GOT3 (cell line): ENCODE data around the gene TARS1.
"Not testable (repeated sequence)": the region's sequence is repeated elsewhere in the genome, so short reads cannot be mapped to it uniquely, and the experiment has no call there.

Experiments used
- DNase-seq: peaks from one replicate; lab custom pipeline; 2025; ENCODE audit warnings: mixed read lengths; lab: John Stamatoyannopoulos, UW

Gene TARS1

GRCh38 chr5:33440482-33441240 lies at the start of gene TARS1:
Gene TARS1, plus strand, starts transcription at chr5:33440965. Its CDS starts 122 bp downstream, at chr5:33441087.
- peak; percentile 97 for DNase-seq

GRCh38 chr5:33398501-33398900 lies 42.3 kb upstream of the TARS1 start:
- DNase-seq: no peak

- DNase-seq: no peak
Measured at GRCh38 chr5:33400675-33401074, 40.1 kb upstream of the TARS1 start.

GRCh38 chr5:33401482-33402390 lies 39.0 kb upstream of the TARS1 start:
- no peak for DNase-seq

GRCh38 chr5:33403187-33403586 lies 37.6 kb upstream of the TARS1 start:
- DNase-seq: no peak

- DNase-seq: no peak
Measured at GRCh38 chr5:33408816-33409215, 31.9 kb upstream of the TARS1 start.

- no peak for DNase-seq
Measured at GRCh38 chr5:33409435-33410170, 31.2 kb upstream of the TARS1 start.

- no peak for DNase-seq
Measured at GRCh38 chr5:33410221-33410620, 30.5 kb upstream of the TARS1 start.

- no peak for DNase-seq
Measured at GRCh38 chr5:33411498-33411897, 29.3 kb upstream of the TARS1 start.

- DNase-seq: no peak
Measured at GRCh38 chr5:33415811-33416354, 24.9 kb upstream of the TARS1 start.

- no peak for DNase-seq
Measured at GRCh38 chr5:33417632-33418031, 23.1 kb upstream of the TARS1 start.

- DNase-seq: no peak
Measured at GRCh38 chr5:33420946-33421345, 19.8 kb upstream of the TARS1 start.

- DNase-seq: no peak
Measured at GRCh38 chr5:33422191-33422590, 18.6 kb upstream of the TARS1 start.

- no peak for DNase-seq
Measured at GRCh38 chr5:33423018-33423630, 17.6 kb upstream of the TARS1 start.

GRCh38 chr5:33425314-33425713 lies 15.5 kb upstream of the TARS1 start:
- no peak for DNase-seq

- DNase-seq: no peak
Measured at GRCh38 chr5:33430983-33431382, 9.8 kb upstream of the TARS1 start.

- no peak for DNase-seq
Measured at GRCh38 chr5:33432656-33433055, 8.1 kb upstream of the TARS1 start.

- DNase-seq: no peak
Measured at GRCh38 chr5:33433303-33434240, 7.2 kb upstream of the TARS1 start.

GRCh38 chr5:33435893-33436490 lies 4.8 kb upstream of the TARS1 start:
- not testable (repeated sequence) for DNase-seq

GRCh38 chr5:33438996-33439395 lies 1.8 kb upstream of the TARS1 start:
- DNase-seq: no peak
